Ovary (tissue), 9 donors: Measurements from ENCODE around the gene RPS27. TPM values are rescaled to one million over a fixed set of nuclear protein-coding genes. Genes with fewer than 3 reads are reported as not detected.

Source experiments
- DNase-seq, 5 donors: peaks; one replicate each; pipeline ENCODE4 v3.0.0-alpha.2; 2019 to 2020
- H3K27ac ChIP-seq, 2 donors: fragments of 200-600 bp; one replicate each; pipeline versions ENCODE4 v1.5.1 to v1.8.0; 2019 to 2022
- H3K27me3 ChIP-seq: fragments of 200-600 bp; one replicate; pipeline ENCODE4 v1.8.0; 2022
- H3K36me3 ChIP-seq: fragments of 200-600 bp; sonication (generic); one replicate; pipeline ENCODE4 v1.5.1; 2019
- H3K4me1 ChIP-seq: one replicate; pipeline ENCODE4 v1.8.1; 2013; ENCODE audit warnings: mild to moderate bottlenecking, moderate library complexity; ENCODE audit not compliant: insufficient read depth
- H3K4me3 ChIP-seq: fragments of 200-600 bp; sonication (generic); one replicate; pipeline ENCODE4 v1.5.1; 2017
- H3K9me3 ChIP-seq, 2 donors: fragments of 200-600 bp in 1 of 2; sonication (generic) in 1 of 2; one replicate each; pipeline versions ENCODE4 v1.5.1 to v1.8.1; 2013 to 2019; ENCODE audit warnings: mild to moderate bottlenecking in 1 of 2, moderate library complexity in 1 of 2
- EP300 ChIP-seq: sonication (generic); formaldehyde crosslinking; IDR thresholded peaks from one replicate; pipeline ENCODE4 v1.6.1; 2017; ENCODE audit warnings: antibody characterized with exemption
- POLR2A ChIP-seq: fragments of 450-650 bp; IDR thresholded peaks from one replicate; pipeline ENCODE4 v1.6.1; 2017; ENCODE audit warnings: antibody characterized with exemption, mild to moderate bottlenecking, moderate library complexity
- WGBS, 3 donors: extraction: QIAGEN DNeasy Blood & Tissue Kit in 1 of 3; methylation state at CpG; one replicate each; pipeline versions ENCODE4 v1.1.5 to v1.1.7; 2013 to 2017; 5-methylcytosine and 5-hydroxymethylcytosine counted together
- intact Hi-C, 4 donors: fragments of 100-400 bp; cut with DNase I; formaldehyde crosslinking; loops; one replicate each; pipeline versions ENCODE4 v1.11.0 to v1.15.1; 2022 to 2023
- polyA plus RNA-seq, 2 donors: library from polyadenylated mRNA; stranded (reverse); fragments of 200-250 nt in 1 of 2; fragments of 350-450 nt in 1 of 2; fragmentation: Illumina TruSeq in 1 of 2; extraction: RNeasy Lipid Tissue Mini Kit (QIAGEN cat#74804) in 1 of 2; gene quantifications; one replicate each; pipeline ENCODE4 v1.2.3, GENCODE V29; 2013 to 2014
- total RNA-seq, 7 donors: library from RNA; depleted of rRNA in 2 of 7; stranded (reverse); fragments of >200 nt in 2 of 7; fragmentation: NEBNext Ultra II Directional in 3 of 7; extraction: Animal tissue kit (Norgen Biotek cat#: 25700) in 3 of 7; gene quantifications; one replicate each; pipeline versions ENCODE4 v1.1.0 to v1.2.4, GENCODE V29; 2016 to 2023
- TF ChIP-seq, protein P1 (sequence below), 3 donors: fragments of 450-650 bp in 2 of 3; fragments of 200-600 bp in 1 of 3; IDR thresholded peaks; one replicate each; pipeline versions ENCODE4 v1.5.1 to v1.8.0; 2016 to 2022; ENCODE audit warnings: antibody characterized with exemption in 3 of 3, mild to moderate bottlenecking in 1 of 3
- donor health status: DM: no; HTN: no; CAD: no; lungs with moderate emphysema.
- donor health status: DM: no; HTN: no; CAD: no.
- donor health status: Bipolar disorder and iron deficiency.
- donor health status: DM: yes; HTN: yes; CAD: no.
- donor health status: DM: no; HTN: no; CAD: no.
- donor health status: DM: yes; HTN: yes; CAD: no.

The RPS27 gene
- total and polyA plus RNA-seq, 9 donors, result 3,441 to 24,704 (median 5,398) TPM

DNA sequence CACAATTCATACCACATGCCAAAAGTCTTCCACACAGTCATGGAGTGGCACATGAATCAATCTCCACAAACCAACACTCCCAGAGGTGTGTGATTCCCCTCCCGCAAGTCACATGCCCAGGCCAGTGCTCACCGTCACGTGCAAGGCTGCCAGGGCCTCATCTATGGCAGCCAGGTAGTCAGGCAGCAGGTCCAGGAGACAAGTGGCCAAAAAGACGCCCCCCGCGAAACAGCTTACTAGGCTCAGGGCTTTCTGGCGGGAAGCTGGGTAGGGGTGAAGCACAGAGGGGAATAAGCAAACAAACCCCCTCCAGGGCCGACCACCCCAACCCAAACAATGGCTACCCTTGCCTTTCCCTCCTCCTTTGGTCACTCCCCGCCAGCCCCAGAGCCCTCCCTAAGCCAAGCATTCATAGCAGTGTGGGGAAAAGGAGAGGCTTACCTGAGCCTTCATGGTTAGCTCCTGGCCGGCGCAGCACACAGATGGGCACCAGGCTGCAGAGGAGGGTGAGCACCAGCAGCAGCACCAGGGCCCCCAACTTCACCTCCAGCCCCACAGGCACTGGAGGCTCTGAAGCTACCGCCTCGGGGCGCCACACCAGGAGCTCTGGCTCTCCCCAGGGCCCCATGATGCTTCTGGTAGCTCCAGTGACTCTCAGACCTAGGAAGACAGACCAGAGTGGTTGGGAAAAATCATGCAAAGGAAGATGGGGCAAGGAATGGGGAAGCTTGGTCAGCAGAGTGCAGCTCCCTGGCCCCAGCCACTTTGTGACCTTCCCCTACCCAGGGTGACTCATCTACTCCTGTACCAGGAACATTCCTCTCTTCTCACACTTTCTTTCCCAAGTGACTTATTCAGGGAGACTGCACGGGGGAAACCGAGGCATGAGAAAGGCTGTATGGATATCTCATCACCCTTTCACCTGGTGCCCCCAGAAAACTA lies 28.2 kb upstream of the RPS27 start:
- Histone ChIP-seq H3K27ac (peak overlapping the region; percentile 56 to 95), H3K4me1 (peaks cover 24% of the 10 kb centered on the region), H3K4me3 (peak overlapping the region; percentile 91), H3K27me3 (no peaks in the 10 kb centered on the region), H3K36me3 (no peaks in the 10 kb centered on the region), H3K9me3 (no peaks in the 10 kb centered on the region)
- intact Hi-C loops, result loop anchor here in 1 of 4 donors (10.0 kb wide), 1 partner anchor 408 kb away; no protein-coding TSS in a partner anchor
- 31 to 35% (median 34%) methylated on average over 16 of the region's 16 CpGs for WGBS, 3 donors
- TF ChIP-seq, protein P1, sequence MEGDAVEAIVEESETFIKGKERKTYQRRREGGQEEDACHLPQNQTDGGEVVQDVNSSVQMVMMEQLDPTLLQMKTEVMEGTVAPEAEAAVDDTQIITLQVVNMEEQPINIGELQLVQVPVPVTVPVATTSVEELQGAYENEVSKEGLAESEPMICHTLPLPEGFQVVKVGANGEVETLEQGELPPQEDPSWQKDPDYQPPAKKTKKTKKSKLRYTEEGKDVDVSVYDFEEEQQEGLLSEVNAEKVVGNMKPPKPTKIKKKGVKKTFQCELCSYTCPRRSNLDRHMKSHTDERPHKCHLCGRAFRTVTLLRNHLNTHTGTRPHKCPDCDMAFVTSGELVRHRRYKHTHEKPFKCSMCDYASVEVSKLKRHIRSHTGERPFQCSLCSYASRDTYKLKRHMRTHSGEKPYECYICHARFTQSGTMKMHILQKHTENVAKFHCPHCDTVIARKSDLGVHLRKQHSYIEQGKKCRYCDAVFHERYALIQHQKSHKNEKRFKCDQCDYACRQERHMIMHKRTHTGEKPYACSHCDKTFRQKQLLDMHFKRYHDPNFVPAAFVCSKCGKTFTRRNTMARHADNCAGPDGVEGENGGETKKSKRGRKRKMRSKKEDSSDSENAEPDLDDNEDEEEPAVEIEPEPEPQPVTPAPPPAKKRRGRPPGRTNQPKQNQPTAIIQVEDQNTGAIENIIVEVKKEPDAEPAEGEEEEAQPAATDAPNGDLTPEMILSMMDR (IDR thresholded peaks at IDR 0.05), result no peak
- TF ChIP-seq POLR2A (no peak), EP300 (no peak)
- DNase-seq, result peak in 1 of 5 donors; percentile 55

DNA sequence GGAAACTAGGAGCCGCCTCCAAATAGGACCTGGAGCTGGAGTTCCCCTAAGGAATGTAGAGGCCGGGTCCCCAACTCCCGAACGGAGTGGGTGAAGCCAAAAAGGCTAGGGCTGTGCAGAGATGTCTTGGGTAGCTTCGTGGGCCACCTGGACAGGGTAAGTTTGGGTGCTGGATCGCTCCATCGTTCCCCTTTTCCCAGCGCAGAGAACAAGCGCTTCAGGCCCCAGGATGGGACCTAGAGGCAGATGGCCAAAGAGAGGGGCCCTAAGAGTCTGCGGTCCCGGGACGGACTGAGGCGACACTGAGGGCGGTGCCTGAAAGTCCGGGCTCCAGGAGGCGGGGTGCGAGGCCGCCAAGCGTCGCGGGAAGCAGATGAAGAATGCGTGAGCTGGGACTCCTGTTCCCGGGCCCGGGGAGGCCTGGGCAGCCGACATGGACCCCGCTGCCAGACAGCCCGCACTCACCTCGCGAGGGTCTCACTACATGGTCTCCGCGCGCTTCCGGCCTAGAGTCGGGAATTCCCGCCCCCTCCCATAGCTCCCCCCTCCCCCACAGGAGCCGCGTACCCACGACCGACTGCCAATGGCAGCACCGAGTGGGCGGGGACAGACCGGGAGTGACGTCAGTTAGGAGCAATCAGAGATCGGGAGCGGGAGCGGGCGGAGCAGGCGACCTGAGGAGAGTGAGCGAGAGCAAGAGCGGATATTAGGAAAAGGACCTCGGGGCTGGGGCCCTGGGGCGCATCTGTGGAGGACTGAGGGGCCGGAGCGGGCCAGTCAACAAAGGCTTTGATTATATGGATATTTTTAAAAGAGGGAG lies 27.3 kb upstream of the RPS27 start, which contains the start of gene SLC39A1:
Gene SLC39A1 (minus strand): TSS at position 508 of the 820 bp plus-strand sequence. CDS start 822 bp downstream, outside the sequence.
- H3K9me3 ChIP-seq, result no peaks in the 10 kb centered on the region
- H3K4me1 ChIP-seq, result peaks cover 24% of the 10 kb centered on the region
- TF ChIP-seq POLR2A (peak; percentile 60), EP300 (peak; percentile 29)
- TF ChIP-seq, protein P1 (IDR thresholded peaks at IDR 0.05), result no peak
- no peaks in the 10 kb centered on the region for H3K36me3 ChIP-seq
- H3K27ac ChIP-seq, result peak within 1 kb of the TSS; percentile 56 to 95
- 0 to 1% (median 0%) methylated on average over 51 to 54 of the region's 54 CpGs for WGBS, 3 donors
- H3K27me3 ChIP-seq, result no peaks in the 10 kb centered on the region
- H3K4me3 ChIP-seq, result peak within 1 kb of the TSS; percentile 91
- DNase-seq, result peak; percentile 99 to 100 (median 99)
- intact Hi-C loops, result loop anchor here in 1 of 4 donors (10.0 kb wide), 1 partner anchor 408 kb away; no protein-coding TSS in a partner anchor

GRCh38 chr1:153963850-153964331 lies 26.7 kb upstream of the RPS27 start:
- Histone ChIP-seq H3K9me3 (no peaks in the 10 kb centered on the region), H3K4me3 (peak overlapping the region; percentile 91), H3K27me3 (no peaks in the 10 kb centered on the region), H3K36me3 (no peaks in the 10 kb centered on the region), H3K4me1 (peaks cover 25% of the 10 kb centered on the region), H3K27ac (peak overlapping the region; percentile 56 to 95)
- intact Hi-C loops, result loop anchor here in 1 of 4 donors (10.0 kb wide), 1 partner anchor 409 kb away; no protein-coding TSS in a partner anchor
- peak in 4 of 5 donors; percentile 37 to 65 (median 57) for DNase-seq
- WGBS, 3 donors, result 0 to 2% (median 1%) methylated on average over 22 of the region's 22 CpGs
- TF ChIP-seq EP300, result no peak
- TF ChIP-seq POLR2A, result no peak
- TF ChIP-seq, protein P1 (IDR thresholded peaks at IDR 0.05), result peak in 1 of 3 donors; percentile 17
